IMR-90 (cell line): ENCODE measurements around the gene DIP2B.

Experiments
- BHLHE40 ChIP-seq: fragments of 150-350 bp; IDR thresholded peaks from 2 replicates; pipeline ENCODE4 v1.6.1; 2016; ENCODE audit warnings: mild to moderate bottlenecking, low read depth, low read length
- CEBPB ChIP-seq: IDR thresholded peaks from 2 replicates; pipeline ENCODE4 v1.6.1; 2012; ENCODE audit warnings: low read depth, low read length, improper control_type of control experiment
- CTCF ChIP-seq: conservative IDR thresholded peaks from 2 replicates; pipeline ENCODE4 v1.5.1; 2012; ENCODE audit warnings: mild to moderate bottlenecking, low read depth, low read length, improper control_type of control experiment
- MAZ ChIP-seq: IDR thresholded peaks from 2 replicates; pipeline ENCODE4 v1.6.1; 2012; ENCODE audit warnings: low read depth, mild to moderate bottlenecking, low read length, improper control_type of control experiment, moderate library complexity, borderline replicate concordance
- RAD21 ChIP-seq: IDR thresholded peaks from 2 replicates; pipeline ENCODE4 v1.6.1; 2012; ENCODE audit warnings: low read length, improper control_type of control experiment
- RCOR1 ChIP-seq: IDR thresholded peaks from 2 replicates; pipeline ENCODE4 v1.6.1; 2012; ENCODE audit warnings: mild to moderate bottlenecking, low read length, improper control_type of control experiment; ENCODE audit not compliant: insufficient replicate concordance
- TF ChIP-seq, protein P1 (sequence below): fragments of 150-350 bp; IDR thresholded peaks from 2 replicates; pipeline ENCODE4 v1.6.1; 2016; ENCODE audit warnings: low read depth, mild to moderate bottlenecking, low read length, moderate library complexity, borderline replicate concordance

GRCh38 chr12:50562520-50563433 is 58.0 kb downstream of the DIP2B start:
- no peak for TF ChIP-seq CTCF
- TF ChIP-seq MAZ = no peak
- TF ChIP-seq, protein P1, sequence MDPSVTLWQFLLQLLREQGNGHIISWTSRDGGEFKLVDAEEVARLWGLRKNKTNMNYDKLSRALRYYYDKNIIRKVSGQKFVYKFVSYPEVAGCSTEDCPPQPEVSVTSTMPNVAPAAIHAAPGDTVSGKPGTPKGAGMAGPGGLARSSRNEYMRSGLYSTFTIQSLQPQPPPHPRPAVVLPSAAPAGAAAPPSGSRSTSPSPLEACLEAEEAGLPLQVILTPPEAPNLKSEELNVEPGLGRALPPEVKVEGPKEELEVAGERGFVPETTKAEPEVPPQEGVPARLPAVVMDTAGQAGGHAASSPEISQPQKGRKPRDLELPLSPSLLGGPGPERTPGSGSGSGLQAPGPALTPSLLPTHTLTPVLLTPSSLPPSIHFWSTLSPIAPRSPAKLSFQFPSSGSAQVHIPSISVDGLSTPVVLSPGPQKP = no peak
- no peak for TF ChIP-seq BHLHE40
- TF ChIP-seq RAD21 = no peak
- TF ChIP-seq RCOR1 = no peak
- TF ChIP-seq CEBPB = no peak
